ENCODE results near the gene TEKTIP1.

GRCh38 chr19:3494559-3494958 lies 44.4 kb upstream of the TEKTIP1 start:
- TF ChIP-seq CTCF (conservative IDR thresholded peaks at IDR 0.05; ENCODE audit: low read length) (no peak), EZH2phosphoT487 (IDR thresholded peaks at IDR 0.05; ENCODE audit: borderline replicate concordance) (no peak)
